ENCODE data around the gene PTGDS. TPM values are rescaled to one million over a fixed set of nuclear protein-coding genes. Genes with fewer than 3 reads are reported as not detected.

PTGDS gene
- total RNA-seq, 1 donor from 2014 or later: 0.26 TPM

DNA sequence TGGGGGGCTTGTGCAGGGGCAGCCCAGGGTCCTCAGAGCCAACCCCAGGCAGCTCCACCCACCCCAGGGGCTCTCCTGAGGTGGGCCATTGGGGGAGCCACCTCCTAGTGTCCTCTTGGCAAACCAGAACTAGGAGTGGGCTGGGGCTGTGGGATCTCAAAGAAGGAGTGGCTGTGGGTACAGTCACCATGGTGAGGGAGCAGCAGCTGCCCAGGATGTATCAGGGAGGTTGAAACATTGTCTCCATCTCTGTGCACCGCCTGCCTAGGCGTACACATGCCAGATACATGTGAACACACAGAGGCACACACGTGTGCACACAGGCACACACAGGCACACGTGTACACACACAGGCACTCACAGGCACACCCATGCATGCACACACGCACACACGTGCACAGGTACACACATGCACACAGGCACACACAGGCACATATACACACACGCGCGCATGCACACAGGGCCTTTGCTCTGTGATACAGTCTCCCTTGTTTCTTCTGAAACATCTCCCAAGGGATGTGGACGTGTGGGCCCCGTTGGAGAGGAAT is 14.5 kb upstream of the PTGDS start:
- no peaks in the 10 kb centered on the region for H3K36me3 ChIP-seq (ENCODE audit: control insufficient read depth, insufficient read depth, low read length)
- H3K4me3 ChIP-seq (ENCODE audit: low read depth, low read length): no peak overlapping the region
- no peak for DNase-seq (ENCODE audit: low read depth)
- FAIRE-seq: peak; percentile 83
- TF ChIP-seq, protein P1, sequence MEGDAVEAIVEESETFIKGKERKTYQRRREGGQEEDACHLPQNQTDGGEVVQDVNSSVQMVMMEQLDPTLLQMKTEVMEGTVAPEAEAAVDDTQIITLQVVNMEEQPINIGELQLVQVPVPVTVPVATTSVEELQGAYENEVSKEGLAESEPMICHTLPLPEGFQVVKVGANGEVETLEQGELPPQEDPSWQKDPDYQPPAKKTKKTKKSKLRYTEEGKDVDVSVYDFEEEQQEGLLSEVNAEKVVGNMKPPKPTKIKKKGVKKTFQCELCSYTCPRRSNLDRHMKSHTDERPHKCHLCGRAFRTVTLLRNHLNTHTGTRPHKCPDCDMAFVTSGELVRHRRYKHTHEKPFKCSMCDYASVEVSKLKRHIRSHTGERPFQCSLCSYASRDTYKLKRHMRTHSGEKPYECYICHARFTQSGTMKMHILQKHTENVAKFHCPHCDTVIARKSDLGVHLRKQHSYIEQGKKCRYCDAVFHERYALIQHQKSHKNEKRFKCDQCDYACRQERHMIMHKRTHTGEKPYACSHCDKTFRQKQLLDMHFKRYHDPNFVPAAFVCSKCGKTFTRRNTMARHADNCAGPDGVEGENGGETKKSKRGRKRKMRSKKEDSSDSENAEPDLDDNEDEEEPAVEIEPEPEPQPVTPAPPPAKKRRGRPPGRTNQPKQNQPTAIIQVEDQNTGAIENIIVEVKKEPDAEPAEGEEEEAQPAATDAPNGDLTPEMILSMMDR (IDR thresholded peaks at IDR 0.05; ENCODE audit: insufficient read depth, low read length, severe bottlenecking): no peak
- peaks cover 5% of the 10 kb centered on the region for H3K27me3 ChIP-seq (ENCODE audit: control insufficient read depth, insufficient read depth, low read length)

DNA sequence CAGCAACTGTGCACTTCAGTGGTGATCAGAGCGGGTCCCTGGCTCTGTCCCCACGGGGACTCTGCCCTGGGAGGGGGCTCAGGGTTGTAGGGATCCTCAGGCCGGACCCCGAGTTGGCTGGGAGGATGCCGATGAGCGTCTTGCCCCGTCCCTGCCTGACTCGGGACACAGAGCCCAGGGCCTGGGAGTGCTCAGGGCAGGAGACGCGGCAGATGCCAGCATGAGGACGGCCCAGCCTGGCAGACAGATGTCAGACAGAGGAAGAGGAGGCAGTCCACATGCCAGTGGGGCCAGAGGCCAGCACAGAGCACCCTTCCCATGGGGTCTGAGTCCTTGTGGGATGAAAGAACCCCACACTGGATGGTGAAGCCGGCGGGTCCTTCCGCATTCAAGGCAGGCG is 14.0 kb upstream of the PTGDS start:
- Histone ChIP-seq H3K27me3 (ENCODE audit: control insufficient read depth, insufficient read depth, low read length) (peaks cover 5% of the 10 kb centered on the region), H3K4me3 (ENCODE audit: low read depth, low read length) (no peak overlapping the region), H3K36me3 (ENCODE audit: control insufficient read depth, insufficient read depth, low read length) (no peaks in the 10 kb centered on the region)
- FAIRE-seq: no peak
- TF ChIP-seq, protein P1 (IDR thresholded peaks at IDR 0.05; ENCODE audit: insufficient read depth, low read length, severe bottlenecking): no peak
- no peak for DNase-seq (ENCODE audit: low read depth)

DNA sequence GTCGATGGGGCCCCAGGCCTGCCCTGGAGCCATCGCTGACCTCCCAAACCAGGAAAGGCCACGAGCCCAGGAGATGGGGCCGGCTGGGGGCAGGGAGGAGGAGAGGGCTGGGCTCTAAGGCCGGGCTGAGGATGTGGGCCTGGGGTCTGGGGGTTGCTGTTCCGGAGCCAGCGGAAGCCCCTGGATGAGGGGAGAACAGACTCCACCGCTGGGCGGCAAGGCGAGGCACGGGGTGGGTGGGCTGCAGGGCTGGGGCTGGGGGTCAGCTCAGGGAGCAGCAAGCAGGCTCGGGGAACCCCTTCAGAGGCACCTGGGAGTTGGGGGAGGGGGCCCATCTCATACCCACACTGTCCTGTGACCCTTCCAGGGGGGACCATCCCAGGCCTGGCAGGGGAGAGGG is 13.6 kb upstream of the PTGDS start:
- Histone ChIP-seq H3K4me3 (ENCODE audit: low read depth, low read length) (no peak overlapping the region), H3K36me3 (ENCODE audit: control insufficient read depth, insufficient read depth, low read length) (no peaks in the 10 kb centered on the region), H3K27me3 (ENCODE audit: control insufficient read depth, insufficient read depth, low read length) (peaks cover 5% of the 10 kb centered on the region)
- DNase-seq (ENCODE audit: low read depth): no peak
- TF ChIP-seq, protein P1 (IDR thresholded peaks at IDR 0.05; ENCODE audit: insufficient read depth, low read length, severe bottlenecking): no peak
- no peak for FAIRE-seq

DNA sequence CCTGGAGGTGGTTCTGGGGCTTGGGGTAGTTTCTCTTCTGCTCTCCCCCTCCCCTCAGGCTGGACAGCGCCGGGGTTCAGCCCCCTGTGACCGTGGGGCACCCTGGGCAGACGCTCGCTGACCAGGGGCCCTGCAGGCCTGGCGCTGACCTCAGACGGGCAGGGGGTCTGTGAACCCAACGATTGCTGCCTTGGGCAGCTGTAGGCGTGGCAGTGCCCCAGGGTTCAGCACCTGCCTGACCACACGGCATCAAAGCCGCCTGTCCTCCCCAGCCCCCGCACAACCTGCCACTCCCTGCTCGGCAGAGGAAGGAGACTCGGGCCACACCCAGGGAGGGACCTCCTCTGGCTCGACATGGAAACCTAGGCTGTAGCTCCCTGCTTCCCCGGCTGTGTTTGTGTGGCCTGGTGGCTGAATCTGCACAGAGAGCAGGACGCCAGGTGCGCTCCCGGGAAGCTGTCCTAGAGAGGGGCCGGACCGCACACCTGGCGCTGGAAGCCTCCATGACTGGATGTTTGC is 13.1 kb upstream of the PTGDS start:
- H3K27me3 ChIP-seq (ENCODE audit: control insufficient read depth, insufficient read depth, low read length): peaks cover 5% of the 10 kb centered on the region
- H3K36me3 ChIP-seq (ENCODE audit: control insufficient read depth, insufficient read depth, low read length): no peaks in the 10 kb centered on the region
- FAIRE-seq: no peak
- no peak overlapping the region for H3K4me3 ChIP-seq (ENCODE audit: low read depth, low read length)
- TF ChIP-seq, protein P1 (IDR thresholded peaks at IDR 0.05; ENCODE audit: insufficient read depth, low read length, severe bottlenecking): no peak
- no peak for DNase-seq (ENCODE audit: low read depth)

DNA sequence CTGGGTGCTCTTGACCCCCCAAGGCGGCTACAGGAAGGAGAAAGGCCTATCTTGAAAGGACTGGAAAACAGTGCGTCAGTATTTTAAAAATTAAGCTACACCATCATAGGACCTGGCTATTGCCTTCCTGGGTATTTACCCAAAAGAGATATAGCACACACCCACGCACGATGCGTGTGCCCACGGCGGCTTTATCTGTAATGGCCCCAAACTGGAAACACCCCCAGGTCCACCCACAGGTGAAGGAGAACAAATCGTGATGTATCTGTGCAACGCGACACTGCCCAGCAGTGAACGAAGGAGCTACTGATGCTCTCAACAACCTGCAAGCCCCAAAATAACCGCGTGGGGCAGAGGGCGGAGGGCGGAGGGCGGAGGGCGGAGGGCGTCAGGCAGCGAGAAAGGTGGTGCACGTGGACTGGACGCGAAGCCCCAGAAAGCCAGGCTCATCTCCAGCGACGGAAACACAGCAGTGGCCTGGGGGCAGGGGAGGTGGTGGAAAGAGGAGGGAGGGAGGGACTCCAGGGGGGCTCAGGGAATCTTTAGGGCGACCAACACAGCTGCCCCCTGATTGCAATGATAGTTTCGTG is 12.4 kb upstream of the PTGDS start:
- FAIRE-seq (no peak), DNase-seq (ENCODE audit: low read depth) (no peak)
- H3K36me3 ChIP-seq (ENCODE audit: control insufficient read depth, insufficient read depth, low read length): no peaks in the 10 kb centered on the region
- no peak overlapping the region for H3K4me3 ChIP-seq (ENCODE audit: low read depth, low read length)
- TF ChIP-seq, protein P1 (IDR thresholded peaks at IDR 0.05; ENCODE audit: insufficient read depth, low read length, severe bottlenecking): no peak
- peaks cover 5% of the 10 kb centered on the region for H3K27me3 ChIP-seq (ENCODE audit: control insufficient read depth, insufficient read depth, low read length)
